NCI-H1105 (cell line): ENCODE results near the gene SLC25A4.
"Not testable (repeated sequence)": the region's sequence is repeated elsewhere in the genome, so short reads cannot be mapped to it uniquely, and the experiment has no call there.

ENCODE experiments used
- DNase-seq: peaks from one replicate; lab custom pipeline; 2025; lab: John Stamatoyannopoulos, UW

Gene SLC25A4

DNA sequence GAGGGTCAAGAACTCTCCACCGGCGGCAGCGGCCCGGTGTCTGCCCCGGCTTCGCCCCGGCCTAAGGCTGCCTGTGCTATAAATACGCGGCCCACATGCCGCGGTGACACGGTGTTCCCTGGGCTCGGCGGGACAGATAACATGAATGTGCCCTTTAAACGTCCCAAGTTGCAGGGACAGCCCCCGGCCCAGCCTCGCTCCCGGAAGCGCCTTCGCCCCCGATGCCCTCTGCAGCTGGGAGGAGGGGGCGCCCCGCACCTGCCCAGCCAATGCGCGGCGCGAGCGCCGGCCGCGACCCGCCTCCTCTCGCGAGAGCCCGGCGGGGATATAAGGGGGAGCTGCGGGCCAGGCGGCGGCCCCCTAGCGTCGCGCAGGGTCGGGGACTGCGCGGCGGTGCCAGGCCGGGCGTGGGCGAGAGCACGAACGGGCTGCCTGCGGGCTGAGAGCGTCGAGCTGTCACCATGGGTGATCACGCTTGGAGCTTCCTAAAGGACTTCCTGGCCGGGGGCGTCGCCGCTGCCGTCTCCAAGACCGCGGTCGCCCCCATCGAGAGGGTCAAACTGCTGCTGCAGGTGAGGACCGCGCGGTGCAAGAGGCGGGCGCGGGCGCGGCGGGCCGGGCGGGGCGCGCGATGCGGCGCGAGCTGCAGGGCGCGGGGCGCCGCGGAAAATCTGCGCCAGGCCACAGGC is at the start of gene SLC25A4:
TSS of gene SLC25A4 (plus strand) at position 355 of the 689 bp plus-strand sequence. CDS start at position 462, 107 bp downstream.
- peak; percentile 68 for DNase-seq

DNA sequence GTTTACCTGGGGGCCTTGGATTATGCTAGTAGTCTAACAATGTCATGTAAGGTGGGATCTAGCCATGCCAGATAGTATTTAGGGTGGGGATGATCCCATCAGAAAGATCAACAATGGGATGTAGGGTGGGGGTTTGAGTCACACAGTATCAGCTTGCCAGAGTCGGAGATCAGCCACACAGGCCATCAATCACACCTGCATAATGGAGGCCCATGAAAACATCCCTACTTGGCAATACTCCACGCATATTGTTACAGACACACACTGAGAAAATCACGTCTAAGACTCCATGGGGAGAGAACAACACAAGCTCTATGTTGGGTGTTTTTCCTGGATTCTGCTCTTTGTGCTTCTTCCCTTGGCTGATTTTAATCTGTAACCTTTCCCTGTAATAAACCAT is 49.5 kb upstream of the SLC25A4 start:
- no peak for DNase-seq

DNA sequence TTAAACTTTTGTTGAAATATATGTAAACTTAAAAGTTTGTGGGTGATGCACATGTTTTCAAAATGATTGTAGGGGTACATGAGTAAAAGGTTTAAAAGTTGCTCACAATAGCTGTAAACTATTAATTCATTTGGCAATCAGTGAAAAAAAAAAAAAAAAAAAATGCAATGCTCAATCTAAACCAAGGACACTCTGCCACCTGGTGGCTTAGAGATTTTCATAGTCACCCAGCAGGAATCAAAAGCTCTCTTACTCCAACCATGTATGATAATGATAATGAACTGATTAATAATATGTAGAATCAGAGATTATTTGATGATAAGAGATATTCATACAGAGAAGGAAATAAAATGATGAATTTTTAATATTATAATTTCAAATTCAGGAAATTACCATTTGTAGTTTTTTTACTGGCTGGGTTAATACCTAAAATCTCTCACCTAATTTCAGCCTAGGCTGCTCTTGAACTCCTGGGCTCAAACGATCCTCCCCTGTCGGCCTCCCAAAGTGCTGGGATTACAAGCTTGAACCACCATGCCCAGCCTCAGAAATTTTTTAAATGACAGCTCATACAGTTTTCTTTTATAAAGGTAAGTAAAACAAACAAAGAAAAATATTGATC is 46.9 kb upstream of the SLC25A4 start:
- DNase-seq = peak; percentile 7

DNA sequence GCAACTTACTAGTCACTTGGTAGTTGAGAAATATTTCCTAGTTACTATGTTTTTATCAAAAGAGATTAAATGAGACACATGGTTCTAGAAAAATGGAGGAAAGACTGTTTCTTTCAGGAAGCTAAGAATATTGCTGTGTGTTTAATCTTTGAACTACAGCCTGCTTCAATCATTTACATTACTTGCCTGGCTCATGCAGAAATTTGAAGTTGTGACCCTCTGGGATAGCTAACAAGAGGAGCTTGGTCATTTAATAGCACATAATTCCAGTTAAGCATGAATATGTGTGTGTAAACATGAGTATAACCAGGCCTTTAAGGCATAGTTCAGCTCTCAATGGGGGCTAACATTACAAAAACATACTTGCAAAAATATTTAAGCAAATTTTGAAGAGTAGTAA is 44.6 kb upstream of the SLC25A4 start:
- DNase-seq = no peak

DNA sequence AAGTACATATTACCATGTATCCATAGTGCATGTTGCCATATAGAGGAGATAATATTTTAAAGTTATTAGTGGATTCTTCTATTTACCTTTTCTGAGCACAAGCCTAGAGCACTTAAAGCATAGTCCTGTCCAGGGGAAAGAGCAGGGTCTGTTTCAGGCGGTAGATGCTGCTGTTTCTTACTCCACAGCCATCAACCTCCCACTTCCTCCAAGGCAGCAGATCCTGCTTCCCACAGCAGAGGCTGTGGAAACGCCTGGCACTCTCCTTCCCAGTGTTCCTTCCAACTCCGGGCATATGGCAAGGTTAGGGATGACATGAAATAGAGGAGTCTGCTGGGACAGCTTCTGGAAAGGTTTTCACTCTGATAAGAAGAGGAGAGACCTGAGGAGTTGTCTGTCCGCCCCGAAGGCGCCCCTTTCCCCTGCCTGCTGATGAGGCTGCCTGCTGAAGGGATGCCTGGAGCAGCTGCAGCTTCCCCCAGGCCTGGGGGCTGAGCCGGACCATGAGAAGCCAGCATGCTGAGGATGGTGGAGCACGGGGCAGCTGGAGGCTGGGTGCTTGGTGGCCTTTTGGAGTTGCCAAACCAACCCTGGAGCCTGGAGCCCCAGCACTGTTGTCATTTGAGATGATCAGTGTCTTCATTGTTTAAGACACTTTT is 43.9 kb upstream of the SLC25A4 start:
- DNase-seq = no peak

DNA sequence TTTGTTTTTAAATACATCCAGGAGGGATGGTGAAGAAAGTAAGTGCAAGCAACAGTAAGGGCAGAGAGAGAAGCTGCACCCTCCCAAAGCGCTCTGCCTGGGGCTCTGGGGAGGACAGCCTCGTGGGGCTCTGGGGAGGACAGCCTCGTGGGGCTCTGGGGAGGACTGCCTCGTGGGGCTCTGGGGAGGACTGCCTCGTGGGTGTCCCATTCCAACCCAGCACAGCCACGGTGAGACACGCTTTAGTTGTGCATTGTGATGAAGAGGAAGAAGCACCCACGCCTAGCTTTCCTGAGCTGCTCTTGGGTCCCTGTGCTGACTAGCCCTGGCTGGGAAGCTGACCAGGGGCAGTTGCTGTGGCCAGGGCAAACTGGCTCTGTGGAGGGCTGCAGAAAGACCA is 43.1 kb upstream of the SLC25A4 start:
- no peak for DNase-seq

DNA sequence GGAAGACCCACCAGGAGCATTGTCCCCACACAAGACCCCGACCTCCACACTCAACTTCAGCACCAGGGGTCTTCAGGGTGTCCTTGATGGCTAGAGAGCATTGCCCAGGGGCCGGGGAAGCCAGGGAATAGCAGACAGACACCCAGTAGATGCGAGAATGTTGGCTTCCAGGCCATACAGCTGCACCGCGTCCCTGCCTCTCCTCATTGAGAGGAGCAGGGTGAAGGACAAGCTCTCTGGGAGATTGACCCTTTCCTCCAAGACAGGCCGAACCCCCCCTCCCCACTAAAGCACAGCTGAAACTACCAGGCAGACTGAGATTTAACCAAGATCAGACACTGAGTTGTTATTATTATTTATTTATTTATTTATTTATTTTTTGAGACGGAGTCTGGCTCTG is 42.6 kb upstream of the SLC25A4 start:
- DNase-seq = no peak

DNA sequence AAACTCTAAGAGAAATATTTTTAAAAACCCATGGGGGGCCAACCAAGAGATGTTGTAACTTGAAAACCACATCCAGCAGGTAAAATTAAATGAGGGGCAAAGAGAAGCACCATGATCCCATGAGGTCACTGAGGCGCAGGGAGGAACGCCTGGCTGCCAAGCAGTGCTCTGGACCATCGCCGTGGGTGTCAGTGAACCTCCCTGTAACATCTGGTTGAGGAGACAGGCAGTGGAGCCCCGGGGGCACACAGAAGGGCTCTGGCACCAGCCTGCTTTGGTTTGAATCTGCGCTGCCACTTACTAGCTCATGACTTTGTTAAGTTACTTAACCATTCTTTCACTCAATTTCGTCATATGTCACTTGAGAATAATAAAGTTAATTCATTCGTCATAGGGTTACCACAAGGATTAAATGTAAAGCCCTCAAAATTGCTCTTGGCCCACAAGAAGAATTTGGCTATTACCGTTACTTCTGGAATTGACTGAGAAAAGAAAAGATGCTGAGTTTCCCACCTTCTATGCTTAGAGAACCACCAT is 41.6 kb upstream of the SLC25A4 start:
- DNase-seq = no peak

DNA sequence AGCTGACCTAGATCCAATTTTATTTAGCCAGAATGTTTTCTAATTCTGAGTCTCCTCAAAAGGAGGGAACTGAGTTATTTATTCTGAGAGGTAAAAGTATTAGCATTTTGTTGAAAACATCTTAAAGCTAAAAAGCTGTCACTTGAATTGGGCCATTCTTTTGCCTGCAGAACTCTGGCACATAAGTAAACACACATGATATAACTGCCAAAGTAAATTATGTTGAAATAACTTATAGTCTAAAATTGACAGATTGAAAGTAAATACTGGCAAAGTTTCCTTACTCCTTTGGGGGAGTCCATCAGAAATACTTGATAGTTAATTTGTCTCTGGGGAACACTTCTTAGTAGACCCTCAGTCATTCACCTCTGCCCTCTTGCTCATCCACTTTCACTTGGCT is 38.3 kb upstream of the SLC25A4 start:
- no peak for DNase-seq

DNA sequence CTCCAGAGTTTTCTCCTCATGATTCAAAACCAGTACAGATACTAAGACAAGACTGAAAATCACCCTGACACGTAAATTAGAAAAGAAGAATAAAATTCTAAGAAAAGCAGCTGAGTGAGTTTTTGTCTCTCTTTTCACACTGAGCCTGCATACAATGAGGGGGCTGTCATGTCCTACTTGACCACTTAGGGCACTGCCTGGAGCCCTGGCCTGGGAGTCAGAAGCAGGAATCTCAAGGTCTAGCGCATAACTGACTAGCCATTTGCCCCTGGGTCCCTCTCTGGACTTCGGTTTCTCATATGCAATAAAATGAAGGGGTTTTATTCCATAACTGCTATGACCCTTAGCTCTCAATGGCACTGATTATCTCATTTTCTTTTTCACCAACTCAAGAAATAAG is 36.7 kb upstream of the SLC25A4 start:
- DNase-seq = no peak

DNA sequence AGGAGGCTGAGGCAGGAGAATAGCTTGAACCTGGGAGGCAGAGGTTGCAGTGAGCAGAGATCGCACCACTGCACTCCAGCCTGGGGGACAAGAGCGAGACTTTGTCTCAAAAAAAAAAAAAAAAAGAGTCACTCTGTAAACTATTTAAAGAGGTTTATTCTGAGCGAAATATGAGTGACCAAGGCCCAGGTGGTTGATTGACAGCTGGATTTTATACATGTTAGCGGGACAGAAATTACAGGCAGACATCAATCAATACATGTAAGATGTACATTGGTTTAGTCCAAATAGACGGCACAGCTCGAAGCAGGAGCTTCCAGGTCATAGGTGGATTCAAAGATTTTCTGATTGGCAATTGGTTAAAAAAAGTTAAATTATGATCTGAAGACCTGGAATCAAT is 35.5 kb upstream of the SLC25A4 start:
- not testable (repeated sequence) for DNase-seq

DNA sequence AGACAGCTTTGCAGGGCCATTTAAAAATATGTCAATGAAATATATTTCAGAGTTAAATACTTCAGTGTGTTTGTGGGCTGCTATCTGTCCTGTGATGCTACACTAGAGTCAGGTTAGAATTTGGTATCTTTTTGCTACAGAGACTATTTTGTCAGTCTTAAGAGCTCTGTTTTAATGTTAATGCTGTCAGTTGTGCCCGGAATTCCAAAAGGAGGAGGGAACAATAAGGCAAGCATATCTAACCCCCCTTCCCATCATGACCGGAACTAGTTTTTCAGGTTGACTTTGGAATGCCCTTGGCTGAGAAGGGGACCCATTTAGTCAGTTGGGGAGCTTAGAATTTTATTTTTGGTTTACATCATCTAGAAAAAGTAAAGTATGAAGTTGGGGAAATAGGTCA is 34.9 kb upstream of the SLC25A4 start:
- DNase-seq = no peak

DNA sequence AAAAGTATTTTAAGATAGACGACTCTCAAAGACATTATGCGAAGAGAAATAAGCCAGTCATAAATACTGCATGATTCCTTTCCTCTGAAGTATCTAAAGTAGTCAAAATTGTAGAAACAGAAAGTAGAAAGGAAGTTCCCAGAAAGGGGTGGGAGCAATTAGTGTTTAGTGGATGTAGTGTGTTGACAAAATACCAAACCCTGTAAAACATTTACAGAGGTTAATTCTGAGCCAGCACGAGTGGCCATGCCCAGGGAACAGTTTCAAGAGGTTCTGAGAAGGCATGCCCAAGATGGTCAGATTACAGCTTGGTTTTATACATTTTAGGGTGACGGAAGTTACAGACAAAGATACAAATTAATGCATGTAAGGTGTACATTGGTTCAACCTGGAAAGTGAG is 34.4 kb upstream of the SLC25A4 start:
- DNase-seq = no peak

DNA sequence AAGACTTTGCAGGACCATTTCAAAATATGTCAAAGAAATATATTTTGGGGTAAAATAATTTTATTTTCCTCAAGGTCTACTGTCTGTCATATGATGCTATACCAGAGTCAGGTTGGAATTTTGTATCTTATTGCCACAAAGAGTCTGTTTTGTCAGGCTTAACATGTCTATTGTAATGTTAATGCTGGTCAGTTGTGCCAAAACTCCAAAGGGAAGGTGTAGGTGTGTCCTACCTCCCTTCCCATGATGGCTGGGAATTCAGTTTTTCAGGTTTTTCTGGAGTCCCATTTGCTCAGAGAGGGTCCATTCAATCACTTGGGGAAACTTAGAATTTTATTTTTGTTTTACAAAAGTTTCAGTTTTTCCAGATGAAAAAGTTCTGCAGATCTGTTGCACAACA is 33.3 kb upstream of the SLC25A4 start:
- no peak for DNase-seq

DNA sequence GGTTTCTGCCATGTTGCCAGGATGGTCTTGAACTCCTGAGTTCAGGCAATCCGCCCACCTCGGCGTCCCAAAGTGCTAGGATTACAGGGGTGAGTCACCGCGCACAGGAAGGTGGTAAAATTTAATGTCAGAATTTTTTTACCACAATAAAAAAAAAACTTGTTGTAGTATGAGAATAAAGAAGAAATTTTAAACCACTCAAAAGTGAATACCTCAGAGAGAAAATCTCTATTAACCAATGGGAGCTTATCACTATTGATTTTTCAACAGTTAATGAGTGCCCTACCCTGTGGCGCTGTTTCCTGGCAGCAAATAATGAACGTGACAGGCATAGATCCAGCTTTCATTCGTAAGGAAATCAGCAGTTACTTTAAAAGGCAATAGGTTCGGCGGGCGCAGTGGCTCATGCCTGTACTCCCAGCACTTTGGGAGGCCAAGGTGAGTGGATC is 32.7 kb upstream of the SLC25A4 start:
- no peak for DNase-seq

DNA sequence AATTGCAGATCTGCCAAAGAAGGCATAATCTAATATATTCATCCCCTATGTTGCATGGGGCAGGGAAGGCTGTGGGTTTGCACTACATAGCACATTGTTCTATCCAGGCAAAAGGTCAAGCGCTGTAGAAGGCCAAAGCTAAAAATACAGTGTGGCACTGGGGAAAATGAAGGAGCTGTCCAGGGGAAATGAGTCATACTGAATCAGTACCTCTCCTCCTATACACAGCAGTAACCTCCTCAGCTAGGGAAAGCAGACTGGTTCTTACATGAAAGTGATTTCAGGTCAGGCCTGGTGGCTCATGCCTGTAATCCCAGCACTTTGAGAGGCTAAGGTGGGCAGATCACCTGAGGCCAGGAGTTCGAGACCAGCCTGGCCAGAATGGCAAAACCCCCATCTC is 31.0 kb upstream of the SLC25A4 start:
- no peak for DNase-seq

DNA sequence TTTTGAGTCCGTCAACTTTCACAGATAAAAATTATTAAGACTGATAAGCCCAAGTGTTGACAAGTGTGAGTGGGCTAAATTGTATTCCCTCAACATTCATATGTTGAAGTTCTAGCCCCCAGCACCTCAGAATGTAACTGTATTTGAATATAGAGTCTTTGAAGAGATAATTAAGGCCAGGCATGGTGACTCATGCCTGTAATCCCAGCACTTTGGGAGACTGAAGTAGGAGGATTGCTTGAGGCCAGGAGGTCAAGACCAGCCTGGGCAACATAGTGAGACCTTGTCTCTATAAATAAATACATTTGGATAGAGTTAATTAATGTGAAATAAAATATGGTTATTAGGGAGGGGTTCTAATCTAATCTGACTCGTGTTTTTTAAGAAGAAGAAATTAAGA is 29.7 kb upstream of the SLC25A4 start:
- no peak for DNase-seq

DNA sequence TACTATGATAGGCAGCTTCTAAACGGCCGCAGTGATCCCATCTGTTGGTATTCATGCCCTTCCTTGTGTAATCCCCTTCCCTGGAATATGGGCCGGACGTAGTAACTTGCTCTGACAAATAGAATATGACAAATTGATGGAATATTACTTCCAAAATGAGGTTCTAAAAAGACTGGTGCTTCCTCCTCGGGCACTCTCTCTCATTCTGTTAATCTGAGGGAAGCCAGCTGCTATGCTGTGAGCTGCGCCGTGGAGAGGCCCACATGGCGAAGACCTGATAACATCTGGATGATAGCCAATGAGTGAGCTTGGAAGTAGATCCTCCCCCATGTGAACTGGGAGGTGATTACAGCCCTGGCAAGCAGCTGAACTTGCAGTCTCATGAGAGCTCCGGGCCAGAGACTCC is 27.2 kb upstream of the SLC25A4 start:
- peak; percentile 65 for DNase-seq

DNA sequence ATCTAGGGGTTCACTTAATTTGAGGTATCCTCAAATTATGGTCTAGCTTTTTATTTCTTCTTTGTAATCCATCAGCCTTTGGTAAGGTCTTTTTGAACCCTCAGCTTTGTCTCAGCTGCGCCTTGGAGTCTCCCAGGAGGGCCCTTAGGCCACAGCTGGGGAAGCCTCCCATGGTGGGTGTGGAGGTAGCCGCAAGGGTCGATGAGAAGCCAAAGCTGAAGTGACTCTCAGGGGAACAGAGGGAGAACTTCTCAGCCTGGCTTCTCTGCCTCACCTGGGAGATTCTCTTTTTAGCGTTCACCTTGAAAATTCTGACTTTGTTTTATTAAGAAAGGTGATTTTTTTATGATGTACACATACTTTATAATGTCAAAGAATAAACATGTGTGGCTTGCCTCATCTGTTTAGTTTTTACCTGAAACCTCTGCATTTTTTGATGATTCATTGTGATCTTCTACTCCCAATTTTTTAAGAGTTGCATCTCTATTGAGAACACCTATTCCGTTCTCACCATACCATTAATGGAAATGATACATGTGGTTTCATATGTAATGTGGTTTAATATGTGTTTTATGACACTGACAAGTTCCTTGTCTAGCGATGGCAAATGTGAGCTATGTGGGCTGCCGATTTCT is 25.6 kb upstream of the SLC25A4 start:
- no peak for DNase-seq

DNA sequence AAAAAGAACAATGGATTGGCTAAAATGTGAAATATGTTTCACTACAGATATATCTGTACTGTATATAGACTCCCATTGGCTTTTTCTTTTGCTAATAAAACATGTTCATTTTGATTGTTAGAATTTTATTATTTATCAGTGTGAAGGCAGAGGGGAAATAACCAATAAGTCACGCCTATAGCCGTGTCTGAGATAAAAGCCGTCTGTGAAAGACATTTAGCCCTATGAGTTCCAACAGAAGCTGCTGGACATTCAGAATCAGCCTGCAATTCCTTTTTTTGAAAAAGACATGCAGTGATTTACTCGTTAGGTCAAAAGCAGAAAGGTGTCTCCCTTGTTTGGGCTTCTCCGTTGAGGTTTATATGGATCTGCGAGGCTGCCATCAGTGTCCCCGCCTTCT is 24.2 kb upstream of the SLC25A4 start:
- no peak for DNase-seq

DNA sequence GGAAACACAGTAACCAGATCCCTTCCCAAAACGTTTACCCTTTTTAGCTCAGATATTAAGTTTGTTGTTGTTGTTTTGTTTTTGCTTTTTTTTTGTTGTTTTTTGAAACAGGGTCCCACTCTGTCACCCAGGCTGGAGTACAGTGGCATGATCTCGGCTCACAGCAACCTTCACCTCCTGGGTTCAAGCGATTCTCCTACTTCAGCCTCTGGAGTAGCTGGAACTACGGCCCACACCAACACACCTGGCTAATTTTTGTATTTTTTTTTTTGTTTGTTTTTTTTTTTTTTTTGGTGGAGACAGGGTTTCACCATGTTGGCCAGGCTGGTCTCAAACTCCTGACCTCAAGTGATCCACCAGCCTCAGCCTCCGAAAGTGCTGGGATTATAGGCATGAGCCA is 23.6 kb upstream of the SLC25A4 start:
- not testable (repeated sequence) for DNase-seq

DNA sequence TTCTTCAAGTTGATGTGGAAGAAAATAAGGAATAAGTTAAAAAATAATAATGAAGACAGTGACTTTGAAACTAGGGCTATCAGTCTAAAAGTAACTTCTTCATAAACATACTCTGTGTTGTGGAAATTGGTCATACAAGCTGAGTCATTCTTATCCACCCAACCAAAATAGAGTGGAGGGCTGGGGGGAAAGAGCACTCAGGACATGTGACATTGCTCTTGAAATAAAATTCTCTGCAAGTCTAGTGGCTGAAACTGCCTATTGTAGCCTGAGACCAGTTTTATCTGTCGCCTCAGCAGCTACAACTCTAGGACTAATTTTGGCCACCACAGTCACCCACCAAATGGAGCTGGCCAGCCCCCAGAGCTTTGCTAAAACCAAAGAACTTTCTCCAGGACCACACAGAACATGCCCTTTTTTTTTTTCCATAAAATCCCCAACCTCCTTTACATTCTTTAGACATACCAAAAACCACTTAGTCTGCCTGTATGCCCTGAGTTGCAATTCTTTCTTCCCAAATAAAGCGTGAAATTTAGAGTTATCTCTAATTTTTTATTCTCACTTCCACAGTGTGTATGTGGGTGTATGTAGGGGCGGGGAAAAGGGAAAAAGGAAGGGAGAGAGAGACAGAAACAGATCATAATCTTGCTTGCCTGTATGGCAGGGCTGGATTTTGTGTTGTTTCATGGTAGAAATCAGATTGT is 23.0 kb upstream of the SLC25A4 start:
- DNase-seq = no peak
